Activated CD4-positive, alpha-beta T cell treated with anti-CD3 and anti-CD28 coated beads, Interleukin-2, amount 50 U/mL, for 1 hour (primary cell): Measurements from ENCODE around the gene ZNF324B.
"Not testable (repeated sequence)": the region's sequence is repeated elsewhere in the genome, so short reads cannot be mapped to it uniquely, and the experiment has no call there.

Experiments used
- DNase-seq: peaks from one replicate; pipeline ENCODE4 v3.0.0-alpha.2; 2020

ZNF324B gene

DNA sequence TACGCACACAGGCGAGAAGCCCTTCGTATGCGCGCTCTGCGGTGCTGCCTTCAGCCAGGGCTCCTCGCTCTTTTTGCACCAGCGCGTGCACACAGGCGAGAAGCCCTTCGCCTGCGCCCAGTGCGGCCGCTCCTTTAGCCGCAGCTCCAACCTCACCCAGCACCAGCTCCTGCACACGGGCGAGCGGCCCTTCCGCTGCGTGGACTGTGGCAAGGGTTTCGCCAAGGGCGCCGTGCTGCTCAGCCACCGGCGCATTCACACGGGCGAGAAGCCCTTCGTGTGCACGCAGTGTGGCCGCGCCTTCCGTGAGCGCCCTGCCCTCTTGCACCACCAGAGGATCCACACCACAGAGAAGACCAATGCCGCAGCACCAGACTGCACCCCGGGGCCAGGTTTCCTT, 4.7 kb downstream of the ZNF324B start:
- no peak for DNase-seq

DNA sequence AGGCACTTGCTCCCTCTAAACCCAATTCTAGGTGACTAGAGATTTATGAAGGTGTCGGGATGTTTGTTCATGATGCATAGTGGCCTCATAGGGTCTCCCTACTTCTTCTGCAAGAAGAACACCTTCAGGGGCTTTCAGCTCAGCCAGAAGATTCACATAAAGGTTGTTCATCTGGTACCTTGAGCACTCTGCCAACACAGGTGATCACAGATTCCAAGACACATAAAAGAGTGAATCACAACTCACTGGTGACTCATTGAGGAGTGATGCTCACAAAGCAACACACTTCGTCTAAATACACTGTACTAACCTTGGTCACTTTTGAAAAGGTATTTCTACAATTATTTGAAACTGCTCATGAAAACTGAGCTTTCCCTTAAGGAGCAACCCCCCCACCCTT, 8.6 kb downstream of the ZNF324B start:
- no peak for DNase-seq

DNA sequence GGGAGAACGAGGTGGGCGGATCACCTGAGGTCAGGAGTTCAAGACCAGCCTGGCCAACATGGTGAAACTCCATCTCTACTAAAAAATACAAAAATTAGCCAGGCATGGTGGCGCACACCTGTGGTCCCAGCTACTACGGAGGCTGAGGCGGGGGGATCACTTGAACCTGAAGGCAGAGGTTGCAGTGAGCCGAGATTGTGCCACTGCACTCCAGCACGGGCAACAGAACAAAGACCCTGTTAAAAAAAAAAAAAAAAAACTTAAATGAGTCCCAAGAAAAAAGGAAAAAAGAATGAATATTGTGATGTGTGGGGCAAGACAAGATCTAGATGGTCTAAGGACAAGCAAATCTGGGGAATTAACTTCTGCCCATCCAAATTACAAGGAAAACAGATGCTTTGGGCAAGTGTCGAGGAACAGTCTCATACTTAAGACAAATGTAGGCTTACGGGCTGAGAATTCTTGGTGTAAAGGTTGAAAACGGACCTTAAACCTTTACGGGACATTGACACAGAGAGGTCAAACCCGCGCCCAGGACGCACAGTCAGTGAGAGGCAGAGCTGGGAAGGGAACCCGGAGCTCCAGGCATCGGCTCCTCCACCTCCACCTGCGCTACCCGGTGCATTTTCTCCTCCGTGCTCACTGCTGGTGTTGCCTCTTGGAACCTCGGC, 14.8 kb downstream of the ZNF324B start:
- no peak for DNase-seq

DNA sequence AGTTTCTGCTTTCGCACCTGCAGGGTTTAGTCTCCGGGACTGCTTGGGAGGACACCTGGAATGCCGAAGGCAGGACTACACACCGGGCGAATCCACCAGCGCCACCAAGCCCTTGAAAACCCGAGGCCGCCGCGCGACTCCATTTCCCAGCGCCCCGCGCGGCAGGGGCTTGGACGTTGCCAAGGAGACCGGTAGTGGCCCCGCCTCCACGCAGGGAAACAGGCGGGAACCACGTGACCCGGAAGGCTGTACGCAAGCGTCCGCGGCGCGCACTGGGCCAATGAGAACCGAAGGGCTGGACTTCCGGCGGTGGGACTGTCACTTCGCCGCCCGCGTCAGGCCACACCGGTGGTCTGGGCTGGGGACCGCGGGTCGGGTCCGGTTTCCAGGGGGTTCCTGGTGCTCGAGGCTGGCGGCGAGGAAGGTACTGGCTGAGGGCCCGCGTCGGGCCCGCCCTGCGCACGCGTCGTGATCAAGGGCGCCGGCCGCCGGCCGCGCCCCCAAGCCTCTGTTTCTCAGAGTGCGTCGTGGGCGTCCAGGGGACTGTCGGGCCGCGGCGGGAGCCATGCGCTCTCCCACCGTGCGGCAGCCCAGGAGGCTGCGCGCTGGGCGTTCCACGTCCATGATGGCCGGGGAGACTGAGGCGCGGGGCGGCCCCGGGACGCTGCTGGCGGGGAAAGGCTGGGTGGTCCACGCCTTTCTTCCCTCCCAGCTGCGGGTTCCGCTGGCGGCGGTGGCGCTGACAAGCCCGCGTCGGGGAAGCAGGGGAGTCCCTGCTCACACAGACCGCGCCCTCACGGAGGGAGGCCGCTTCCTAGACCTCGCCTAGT, 15.6 kb downstream of the ZNF324B start, which contains the start of gene ZNF324:
Gene ZNF324, plus strand, starts transcription at position 321 of the 830 bp plus-strand sequence. CDS start 2,106 bp downstream, outside the sequence.
- peak; percentile 97 for DNase-seq

DNA sequence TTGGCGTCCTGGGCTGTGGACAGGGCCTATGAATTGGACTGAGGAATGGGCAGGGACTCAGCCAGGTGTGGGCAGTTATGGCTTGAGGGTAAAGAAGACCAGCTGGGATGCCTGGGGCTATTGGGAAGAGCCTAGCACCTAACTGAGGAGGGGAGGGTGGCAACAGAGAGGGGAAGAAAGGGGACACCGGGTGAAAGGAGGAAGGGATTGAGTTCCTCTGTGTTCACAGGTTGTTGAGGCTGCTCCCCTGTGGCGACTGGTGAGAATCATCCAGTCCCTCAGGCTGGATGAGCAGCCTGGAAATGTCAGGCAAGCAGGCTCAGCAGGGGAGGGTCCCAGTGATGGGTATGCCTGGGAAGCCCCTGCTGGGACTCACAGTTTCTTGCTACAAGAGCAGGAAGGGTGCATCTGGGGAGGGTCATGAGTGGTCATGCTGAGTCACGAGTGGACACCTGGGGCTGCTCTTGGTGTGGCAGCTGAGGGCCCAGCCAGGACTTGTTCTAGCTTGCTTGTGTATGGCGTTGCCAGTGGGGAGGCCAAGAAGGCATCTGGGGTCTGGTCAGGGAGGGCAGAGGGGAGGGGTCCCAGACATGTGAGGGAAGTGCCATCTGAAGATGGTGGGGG, 16.9 kb downstream of the ZNF324B start:
- DNase-seq = no peak

DNA sequence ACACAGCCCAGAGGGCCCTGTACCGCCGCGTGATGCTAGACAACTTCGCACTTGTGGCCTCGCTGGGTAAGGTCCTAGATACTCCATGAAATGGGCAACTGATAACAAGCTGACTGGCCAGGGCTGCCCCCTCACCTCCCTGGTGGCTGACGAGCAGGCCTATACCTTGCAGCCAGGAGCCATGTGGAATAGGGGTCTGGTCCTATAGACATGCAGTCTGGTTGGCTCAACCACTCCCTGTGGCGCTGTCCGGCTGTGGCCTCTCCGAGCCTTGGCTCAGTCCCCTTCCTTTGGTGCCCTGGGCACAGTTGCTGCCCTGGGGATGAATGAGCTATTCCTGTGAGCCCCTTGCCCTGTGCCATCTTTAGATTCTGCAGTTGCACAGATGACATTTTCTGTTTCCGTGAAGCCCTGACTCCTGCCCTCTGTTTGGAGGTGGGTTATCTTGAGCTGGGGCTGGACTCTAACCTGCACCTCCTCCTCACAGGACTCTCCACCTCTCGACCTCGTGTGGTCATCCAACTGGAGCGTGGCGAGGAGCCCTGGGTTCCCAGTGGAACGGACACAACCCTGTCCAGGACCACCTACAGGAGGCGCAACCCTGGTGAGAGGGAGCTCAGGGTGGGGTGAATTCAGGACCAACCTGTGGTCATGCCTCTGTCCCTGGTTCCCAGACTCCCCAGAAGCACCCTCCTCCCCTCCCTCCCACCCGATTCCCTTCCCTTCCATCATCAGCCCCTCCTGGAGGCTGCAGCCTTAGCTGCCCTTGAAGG, 18.0 kb downstream of the ZNF324B start:
- no peak for DNase-seq

DNA sequence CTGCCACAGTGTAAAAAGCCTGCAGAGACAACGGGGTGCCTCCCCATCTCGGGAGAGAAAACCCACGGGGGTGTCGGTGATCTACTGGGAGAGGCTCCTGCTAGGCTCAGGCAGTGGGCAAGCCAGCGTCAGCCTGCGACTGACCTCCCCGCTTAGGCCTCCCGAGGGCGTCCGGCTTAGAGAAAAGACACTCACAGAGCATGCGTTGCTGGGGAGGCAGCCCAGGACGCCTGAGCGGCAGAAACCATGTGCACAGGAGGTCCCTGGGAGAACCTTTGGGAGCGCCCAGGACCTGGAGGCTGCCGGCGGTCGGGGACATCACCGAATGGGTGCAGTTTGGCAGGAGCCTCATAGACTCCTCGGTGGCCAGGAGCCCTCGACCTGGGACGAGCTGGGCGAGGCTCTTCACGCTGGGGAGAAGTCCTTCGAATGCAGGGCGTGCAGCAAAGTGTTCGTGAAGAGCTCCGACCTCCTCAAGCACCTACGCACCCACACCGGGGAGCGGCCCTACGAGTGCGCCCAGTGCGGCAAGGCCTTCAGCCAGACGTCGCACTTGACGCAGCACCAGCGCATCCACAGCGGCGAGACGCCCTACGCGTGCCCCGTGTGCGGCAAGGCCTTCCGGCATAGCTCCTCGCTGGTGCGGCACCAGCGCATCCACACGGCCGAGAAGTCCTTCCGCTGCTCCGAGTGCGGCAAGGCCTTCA, 19.6 kb downstream of the ZNF324B start:
- not testable (repeated sequence) for DNase-seq

DNA sequence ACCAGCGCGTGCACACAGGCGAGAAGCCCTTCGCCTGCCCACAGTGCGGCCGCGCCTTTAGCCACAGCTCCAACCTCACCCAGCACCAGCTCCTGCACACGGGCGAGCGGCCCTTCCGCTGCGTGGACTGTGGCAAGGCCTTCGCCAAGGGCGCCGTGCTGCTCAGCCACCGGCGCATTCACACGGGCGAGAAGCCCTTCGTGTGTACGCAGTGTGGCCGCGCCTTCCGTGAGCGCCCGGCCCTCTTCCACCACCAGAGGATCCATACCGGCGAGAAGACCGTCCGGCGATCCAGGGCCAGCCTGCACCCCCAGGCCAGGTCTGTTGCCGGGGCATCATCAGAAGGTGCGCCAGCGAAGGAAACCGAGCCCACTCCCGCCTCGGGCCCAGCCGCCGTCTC, 20.3 kb downstream of the ZNF324B start:
- no peak for DNase-seq

DNA sequence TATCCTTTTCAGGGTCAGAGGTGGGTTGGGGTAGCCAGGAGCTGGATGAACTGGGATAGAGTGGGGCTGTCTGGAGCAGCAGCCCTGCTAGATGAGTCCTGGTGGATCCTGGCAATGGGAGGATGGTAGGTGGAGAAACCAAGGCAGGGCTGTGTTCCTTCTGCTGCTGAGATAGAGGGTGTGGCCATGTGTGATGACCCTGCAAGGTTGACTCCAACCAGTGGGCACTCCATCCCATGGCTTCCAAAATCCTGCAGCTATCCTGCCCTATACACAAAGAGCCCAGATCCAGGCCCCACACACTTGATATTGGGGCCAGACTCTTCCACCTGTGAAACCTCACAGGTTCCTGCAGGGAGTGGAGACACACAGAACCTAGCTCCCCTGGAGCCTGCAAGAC, 22.4 kb downstream of the ZNF324B start:
- DNase-seq = no peak

DNA sequence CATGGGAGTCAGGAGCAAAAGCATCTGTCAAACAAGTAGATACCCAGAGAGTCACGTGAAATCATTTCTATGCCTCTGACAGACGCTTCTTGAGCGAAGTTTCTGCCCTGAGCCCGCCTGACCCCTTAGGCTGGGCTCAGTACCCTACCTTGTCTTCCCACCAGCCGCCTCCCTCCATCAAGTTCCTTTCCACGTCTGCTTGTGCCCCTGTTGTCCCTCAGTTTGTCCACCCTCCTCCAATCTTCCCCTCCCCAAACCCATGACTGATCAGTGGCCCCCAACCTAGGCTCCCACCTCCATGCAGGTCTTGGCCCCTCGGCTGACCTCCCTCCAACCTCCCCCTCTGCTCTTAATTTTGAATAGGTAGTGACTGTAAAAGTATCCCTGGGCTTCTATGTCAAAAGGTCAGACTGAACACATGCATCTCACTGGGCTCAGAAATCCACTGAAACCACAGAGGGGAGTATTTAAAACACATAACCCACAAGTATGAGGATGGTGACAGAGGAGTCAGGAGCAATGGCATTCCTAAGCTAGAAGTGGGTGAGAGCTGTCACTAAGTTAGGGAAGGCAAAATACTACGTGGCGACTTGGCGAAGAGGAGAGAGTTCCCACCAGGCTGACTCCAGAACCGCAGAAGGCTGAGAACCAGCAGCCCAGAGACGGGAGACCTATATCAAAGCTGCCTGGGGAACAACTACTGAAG, 23.0 kb downstream of the ZNF324B start:
- DNase-seq = no peak

DNA sequence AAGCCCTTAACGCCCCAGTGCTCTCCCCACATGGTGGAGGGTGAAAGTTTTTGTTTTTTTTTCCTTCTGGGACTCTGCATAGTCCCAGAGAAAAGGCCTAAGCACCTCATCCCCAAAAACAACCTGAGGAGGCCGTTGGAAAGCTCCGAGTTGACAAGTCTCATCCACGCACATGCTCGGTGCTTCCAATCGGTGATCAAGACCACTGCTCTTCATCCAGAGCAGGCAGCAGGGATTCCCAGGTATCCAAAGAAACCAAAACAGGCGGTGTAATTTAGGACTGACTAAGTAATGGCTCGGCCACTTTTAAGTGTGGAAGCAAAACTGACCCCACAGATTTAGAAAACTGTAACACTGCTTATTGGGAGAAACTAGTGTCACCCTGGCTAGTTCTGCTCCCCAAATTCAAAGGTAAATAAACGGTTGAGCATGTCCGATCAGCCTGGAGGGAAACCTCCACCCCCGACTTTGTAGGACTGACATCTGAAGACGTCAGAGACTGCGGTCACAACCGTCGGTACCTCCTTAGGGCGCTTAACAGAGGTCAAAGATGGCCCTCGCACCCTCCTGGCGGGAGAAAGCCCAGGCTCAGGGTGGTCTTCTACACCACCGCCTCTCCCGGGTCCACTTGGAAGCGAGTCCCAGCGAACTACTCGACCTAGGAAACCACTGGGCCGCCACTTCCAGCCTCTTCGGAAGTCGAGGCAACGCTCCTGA, 23.7 kb downstream of the ZNF324B start:
- no peak for DNase-seq

DNA sequence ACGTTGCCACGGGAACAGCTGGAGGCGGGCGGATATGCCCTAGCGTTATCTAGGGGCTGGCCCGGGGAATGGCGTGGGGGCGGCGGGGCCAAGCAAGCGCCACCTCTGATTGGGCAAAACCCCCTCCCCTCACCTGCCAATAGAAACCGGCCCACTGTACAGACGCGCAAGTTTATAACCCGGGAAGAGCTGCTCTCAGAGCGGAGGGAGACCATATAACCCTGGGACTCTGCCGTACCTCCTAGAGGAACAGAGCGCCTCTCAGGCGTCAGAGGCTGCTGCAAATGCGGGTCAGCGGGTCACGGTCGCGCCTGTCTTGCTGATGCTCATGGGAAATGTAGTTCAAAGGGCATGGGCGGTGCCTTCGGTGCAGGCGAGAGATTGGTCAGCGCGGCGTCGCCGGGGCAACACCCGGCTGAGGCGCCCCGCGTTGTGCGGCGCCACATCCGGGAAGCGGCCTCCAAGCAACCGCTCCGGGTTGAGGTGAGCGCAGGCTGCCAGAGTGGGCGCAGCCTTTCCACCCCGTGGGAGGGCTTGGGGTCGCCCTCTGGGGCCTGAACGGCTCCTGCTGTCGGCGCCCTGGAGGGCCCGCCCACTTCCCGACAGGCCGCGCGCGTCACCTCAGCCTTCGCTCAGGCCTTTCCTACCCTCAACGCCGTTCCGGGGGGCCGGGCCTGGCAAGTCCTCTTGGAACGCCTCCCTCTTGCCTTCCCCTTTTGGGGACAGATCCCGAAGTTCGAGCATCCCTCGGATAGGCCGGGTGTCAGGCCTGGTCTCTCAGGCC, 24.5 kb downstream of the ZNF324B start, which contains the start of gene ZNF446:
Gene ZNF446, plus strand, starts transcription at position 639 of the 784 bp plus-strand sequence. CDS start 867 bp downstream, outside the sequence.
- peak; percentile 94 for DNase-seq

DNA sequence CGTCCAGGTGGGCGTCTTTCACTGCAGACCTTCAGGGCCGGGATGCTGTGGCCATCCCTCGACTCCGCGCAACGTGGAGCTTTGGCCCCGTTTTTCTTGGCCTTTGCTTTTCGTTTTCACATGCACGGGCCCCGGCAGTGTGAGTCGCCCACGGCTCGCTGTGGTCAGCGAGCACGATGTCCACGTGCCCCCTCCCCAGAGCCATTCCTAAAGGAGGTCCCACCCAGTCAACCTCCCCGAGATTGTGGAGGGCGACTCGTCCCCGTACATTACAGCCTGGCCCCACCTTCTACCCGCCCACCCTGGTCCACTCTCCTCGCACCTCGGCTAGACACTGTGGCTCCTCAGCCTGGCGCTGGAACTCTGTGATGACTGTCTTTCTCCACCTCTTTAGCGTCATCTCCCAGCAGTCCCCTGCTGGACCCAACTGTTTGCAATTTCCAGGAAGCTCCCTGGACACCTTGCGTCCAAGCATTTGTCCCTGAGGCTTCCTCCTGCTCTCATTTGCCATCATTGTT, 25.1 kb downstream of the ZNF324B start:
- DNase-seq = no peak

DNA sequence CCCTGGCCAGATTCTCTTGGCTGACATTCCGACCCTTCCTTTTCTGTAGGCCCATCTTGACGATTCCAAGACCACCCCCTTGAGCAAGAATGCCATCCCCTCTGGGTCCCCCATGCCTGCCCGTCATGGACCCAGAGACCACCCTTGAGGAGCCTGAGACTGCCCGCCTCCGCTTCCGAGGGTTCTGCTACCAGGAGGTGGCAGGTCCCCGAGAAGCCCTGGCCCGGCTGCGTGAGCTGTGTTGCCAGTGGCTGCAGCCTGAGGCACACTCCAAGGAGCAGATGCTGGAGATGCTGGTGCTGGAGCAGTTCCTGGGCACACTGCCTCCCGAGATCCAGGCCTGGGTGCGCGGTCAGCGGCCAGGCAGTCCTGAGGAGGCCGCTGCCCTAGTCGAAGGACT, 25.7 kb downstream of the ZNF324B start:
- DNase-seq = no peak

DNA sequence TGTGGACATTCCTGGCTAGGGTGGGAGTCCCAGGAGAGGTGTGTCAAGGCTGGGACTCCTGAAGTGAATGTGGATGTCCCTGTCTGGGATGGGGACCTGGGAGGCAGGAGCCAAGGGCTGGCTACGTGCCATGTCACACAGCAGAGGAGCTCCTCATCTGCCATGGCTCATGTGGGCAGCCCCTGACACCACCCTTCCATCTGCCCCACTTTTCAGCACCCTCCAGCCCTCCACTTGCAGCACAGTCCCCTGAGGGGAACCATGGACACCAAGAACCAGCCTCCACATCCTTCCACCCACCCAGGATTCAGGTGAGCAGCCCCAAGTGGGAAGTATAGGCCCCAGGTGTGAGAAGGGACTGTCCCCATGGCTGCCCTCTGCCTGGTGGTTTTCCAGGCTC, 26.4 kb downstream of the ZNF324B start:
- no peak for DNase-seq

DNA sequence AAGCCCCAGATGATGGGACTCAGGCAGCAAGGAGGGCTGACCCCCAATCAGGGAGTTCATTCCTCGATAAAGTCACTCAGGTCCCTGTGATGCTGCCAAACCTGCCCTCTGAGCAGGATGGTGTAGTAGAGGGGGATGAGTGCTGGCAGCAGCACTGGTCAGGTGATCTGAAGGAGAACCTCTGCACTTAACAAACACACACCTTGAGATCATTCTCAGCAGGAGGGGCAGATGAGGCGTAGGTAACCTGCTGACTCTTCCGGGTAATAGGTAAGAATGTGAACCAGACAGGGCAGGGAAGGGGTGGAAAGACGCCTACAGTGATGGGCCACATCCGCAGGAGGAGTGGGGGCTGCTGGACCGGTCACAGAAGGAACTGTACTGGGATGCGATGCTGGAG, 27.9 kb downstream of the ZNF324B start:
- no peak for DNase-seq

DNA sequence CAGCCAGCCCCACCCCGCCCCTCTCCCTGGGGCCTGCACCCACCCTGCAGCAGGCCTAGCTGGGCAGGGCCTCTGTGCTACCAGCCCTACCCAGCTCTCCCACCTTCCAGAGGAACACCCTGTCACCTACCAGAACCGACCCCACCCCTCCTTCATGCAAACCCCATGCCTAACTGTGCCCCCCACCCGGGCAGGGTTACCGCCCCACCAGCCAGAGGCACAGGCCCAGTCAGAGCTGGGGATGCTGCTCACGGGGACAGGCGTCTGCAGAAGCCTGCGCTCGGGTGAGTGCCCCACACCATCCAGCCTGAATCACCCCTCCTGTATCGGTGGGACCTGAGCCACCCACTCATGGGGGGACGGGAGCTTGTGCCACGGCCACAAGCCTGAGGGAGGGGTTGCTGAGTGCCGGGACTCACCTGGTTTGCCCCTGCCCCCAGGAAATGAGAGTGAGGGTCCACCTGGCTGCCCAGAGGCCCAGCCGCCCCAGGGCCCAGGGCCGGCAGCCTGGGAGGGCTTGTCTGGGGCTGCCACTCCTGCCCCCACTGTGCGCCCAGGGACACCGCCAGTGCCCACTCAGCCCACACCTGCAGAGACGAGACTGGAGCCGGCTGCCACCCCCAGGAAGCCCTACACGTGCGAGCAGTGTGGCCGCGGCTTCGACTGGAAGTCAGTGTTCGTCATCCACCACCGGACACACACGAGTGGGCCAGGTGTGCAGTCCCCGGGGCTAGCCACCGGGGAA, 28.5 kb downstream of the ZNF324B start:
- no peak for DNase-seq

DNA sequence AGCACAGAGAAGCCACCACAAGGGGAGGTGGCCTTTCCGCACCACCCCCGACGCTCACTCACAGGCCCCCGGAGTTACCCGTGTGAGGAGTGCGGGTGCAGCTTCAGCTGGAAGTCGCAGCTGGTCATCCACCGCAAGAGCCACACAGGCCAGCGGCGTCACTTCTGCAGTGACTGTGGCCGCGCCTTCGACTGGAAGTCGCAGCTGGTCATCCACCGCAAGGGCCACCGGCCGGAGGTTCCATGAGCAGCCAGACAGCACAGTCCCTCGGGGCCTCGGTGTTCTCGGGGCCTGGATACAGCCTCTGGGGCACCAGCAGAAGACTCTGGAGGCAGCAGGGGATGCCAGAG, 29.0 kb downstream of the ZNF324B start:
- DNase-seq = no peak

DNA sequence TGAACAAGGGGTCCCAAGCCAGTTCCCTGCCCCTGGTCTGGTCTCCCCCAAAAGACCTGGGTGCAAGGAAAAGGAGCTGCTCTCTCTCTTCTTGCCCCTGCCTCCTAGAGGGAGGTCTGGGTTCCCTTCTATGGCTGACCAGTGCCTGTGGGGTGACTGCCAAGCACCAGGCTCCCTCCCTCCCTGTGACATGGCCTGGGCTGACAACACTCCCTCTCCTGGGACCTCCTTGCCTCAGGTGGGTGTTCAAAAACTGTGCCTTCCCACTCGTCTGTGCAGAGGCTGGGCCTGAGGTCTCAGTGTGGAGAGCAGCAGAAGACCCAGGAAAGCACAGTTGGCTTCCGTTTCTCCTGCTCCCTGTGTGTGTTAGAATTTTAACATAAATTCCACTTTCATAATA, 29.4 kb downstream of the ZNF324B start:
- DNase-seq = no peak
